Activated naive CD4-positive, alpha-beta T cell treated with Interleukin-2 at 50 U/mL for 16 hours (primary cell): ENCODE results near the gene ADCY3.
"Not testable (repeated sequence)": the region's sequence is repeated elsewhere in the genome, so short reads cannot be mapped to it uniquely, and the experiment has no call there.

Experiments used
- DNase-seq: peaks from one replicate; pipeline ENCODE4 v3.0.0-alpha.2; 2020

The ADCY3 gene

DNA sequence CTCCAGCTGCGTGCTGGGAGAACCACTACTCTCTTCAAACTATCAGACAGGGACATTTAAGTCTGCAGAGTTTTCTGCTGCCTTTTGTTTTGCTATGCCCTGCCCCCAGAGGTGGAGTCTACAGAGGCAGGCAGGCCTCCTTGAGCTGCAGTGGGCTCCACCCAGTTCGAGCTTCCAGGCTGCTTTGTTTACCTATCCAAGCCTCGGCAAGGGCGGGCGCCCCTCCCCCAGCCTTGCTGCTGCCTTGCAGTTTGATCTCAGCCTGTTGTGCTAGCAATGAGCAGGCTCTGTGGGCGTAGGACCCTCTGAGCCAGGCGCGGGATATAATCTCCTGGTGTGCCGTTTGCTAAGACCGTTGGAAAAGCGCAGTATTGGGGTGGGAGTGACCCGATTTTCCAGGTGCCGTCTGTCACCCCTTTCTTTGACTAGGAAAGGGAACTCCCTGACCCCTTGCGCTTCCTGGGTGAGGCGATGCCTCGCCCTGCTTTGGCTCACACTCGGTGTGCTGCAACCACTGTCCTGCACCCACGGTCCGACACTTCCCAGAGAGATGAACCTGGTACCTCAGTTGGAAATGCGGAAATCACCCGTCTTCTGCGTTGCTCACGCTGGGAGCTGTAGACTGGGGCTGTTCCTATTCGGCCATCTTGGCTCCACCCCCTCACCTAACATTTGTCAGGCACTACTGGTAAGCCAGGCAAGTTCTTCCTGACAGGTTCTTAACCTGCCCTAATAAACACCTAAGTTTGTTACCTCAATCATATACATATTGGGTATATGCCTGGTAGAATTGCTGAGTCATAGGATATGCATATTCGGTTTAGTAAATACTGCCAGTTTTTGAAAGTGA is 114.0 kb downstream of the ADCY3 start:
- not testable (repeated sequence) for DNase-seq

GRCh38 chr2:24800487-24800886 is 119.5 kb downstream of the ADCY3 start:
- DNase-seq = not testable (repeated sequence)

DNA sequence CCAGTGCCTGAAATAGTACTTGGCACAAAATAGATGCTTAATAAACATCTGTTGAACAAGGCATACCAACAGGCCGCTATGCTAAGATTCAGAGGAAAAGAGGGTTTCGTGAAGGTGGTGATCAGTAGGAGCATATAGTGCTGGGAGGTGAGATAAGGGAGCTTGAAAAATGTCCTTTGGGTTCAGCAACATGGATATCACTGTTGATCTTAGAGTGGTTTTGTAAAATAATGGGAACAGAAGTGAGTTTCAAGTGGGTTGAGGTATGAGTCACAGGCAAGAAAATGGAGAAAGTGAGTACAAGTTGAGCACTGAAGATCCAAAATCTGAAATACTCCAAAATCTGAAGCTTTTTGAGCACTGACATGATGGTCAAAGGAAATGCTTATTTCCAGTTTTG is 122.4 kb downstream of the ADCY3 start:
- DNase-seq = no peak

DNA sequence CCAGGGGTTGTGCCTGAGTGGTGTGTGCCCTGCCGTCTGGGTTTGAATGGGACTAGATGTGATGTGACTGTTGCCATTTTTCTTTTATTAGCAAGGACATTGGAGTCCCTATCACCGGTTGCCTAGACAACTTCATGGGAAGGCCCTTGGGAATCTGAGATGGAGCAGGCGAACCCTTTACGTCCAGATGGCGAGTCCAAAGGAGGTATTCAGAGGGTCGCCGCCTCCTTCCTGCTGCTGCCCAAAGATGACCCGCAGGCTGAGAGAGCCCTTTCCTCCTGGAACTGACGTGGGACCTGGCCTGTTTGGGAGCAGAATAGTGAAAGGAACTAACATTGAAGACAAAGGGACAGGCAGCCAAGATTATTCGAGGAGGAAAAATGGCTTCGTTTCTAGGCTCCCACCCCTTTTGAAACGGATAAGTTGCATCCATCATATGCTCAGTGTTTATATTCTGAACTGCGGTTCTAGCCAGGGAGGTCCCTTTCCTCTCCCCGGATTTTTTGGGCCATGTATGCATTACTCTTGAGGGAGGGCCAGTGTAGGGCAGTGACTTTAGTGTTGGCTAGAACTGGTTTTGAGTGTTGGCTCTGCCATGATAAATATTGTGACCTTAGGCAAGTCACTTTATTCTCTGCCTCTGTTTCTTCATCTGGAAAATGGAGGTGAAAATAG is 126.1 kb downstream of the ADCY3 start:
- DNase-seq = no peak

- DNase-seq = peak; percentile 96
Measured at GRCh38 chr2:24792874-24793760, 126.9 kb downstream of the ADCY3 start, which contains the start of the genes CENPO and PTRHD1. TSS of gene CENPO (plus strand) at chr2:24793425. CDS start at chr2:24793920, 495 bp downstream. TSS of gene PTRHD1 (minus strand) at chr2:24793391. CDS start at chr2:24793377, 14 bp downstream.

- DNase-seq = no peak
Measured at GRCh38 chr2:24792542-24792873, 127.5 kb downstream of the ADCY3 start.

DNA sequence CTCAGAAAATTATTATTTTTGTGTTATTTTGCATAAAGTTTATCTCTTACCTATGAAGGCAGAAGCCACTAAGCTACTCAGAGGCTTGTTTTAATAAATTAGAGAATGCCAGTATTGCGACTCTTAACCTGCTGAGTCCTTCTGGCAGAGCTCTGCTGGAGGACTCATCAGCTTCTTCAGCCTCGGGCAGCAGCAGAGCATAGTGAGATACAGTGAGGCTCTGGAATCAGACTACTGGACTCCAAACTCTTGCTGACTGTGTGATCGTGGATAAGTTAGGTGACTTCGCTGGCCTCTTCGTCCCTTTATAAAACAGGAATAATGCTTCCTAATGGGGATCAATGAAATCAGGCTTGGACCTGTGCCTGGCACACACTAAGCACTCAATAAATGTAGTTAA is 128.6 kb downstream of the ADCY3 start:
- no peak for DNase-seq

DNA sequence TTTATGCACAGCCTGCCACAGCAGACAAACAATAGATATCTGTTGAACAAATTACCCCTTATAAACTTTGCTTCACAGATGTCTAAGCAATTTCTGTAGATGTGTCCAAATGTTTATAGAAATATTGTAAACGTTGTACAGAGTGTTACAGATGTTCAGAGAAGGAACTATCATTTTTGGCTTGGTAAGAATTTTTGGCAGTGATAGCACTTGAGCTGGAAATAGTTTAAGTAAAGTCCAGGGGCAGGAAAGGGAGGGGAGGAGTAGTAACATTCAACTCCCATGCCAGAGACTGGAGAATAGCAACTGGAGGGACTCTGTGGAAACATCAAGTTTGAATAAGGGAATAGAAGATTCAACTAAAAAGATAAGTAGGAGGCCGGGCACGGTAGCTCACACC is 131.2 kb downstream of the ADCY3 start:
- no peak for DNase-seq

DNA sequence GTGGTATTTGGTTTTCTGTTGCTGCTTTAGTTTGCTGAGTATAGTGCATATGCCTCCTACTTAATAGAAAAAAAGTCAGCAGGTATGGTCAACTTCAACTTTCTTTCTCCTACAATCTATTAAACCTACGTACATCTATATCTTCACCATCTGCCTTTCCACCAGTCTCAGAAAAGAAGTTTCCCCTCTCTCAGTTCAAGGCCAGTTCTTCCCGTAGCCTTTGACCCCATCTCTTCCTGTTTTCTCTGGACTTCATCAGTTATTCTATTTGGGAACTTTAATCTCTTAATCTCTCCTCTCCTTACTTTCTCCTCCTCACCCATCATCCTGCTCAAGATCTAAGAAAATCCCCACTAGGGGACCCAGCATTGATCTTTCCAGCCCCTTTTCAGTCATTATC is 132.5 kb downstream of the ADCY3 start:
- DNase-seq = no peak

GRCh38 chr2:24785671-24786321 is 134.2 kb downstream of the ADCY3 start:
- DNase-seq = no peak

DNA sequence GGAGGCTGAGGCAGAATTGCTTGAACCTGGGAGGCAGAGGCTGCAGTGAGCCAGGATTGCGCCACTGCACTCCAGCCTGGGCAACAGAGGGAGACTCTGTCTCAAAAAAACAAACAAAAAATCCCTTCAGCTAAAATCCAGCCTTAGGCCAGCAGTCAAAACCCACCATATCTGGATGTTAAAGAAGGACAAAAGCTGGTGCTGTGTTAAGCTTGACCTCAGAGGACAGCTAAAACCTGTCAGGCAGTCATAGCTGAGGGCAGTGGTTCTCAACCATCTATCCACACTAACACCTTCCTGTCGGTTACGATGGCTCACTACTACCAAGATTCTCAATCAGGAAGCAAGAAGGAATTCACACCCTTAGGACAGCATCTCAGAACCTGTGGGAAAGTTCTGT is 136.4 kb downstream of the ADCY3 start:
- DNase-seq = no peak

- no peak for DNase-seq
Measured at GRCh38 chr2:24779116-24779515, 140.9 kb downstream of the ADCY3 start.

DNA sequence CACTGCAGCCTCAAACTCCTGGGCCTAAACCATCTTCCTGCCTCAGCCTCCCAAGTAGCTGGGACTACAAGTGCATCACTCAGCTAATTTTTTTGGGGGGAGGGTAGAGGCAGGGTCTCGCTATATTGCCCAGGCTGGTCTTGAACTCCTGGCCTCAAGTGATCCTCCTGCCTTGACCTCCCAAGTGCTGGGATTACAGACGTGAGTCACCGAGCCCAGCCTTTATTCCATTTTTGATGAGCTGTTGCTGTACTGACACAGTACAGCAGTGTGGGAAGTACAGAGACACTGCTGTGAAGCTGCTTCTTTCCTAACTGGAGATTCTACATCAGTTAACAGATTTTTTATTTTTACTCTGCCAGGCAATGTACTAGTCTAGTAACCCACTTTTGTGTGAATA is 145.7 kb downstream of the ADCY3 start:
- no peak for DNase-seq

DNA sequence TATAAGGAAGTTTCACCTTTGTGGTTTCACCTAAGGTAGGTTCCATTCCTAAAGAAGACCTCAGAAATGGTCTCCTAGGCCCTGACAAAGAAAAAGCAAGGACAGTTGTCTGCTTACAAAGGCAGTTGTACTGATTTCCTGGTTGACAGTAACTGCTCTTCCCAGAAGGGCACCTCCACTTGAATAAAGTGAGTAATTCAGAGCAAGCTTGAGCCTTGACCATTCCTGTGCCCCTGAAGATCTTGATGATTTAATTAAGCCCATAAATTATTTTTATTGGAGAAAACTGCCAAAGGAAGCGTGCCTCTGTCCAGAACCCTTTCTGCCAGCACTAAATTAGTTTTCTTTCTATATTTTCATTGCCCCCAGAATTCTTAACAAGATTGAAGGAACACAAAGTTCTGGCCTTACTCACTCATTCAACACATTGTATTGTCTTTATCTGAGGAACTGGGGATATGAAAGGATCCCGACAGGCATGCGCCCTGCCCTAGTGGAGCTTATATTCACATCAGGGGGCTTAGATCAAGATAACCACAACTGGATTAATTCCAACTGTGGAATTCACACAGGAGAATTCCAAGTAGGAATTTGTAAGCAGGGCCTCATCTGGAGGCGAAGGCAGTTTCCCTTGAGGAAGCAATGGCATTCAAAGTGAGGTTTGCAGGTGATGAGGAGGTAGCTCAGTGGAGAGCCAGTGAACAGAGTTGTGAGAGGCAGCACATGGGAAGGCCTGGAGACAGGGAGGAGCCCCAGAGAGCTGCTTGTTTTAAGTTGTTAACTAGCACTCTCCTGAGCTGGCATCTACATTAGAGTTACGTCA is 148.1 kb downstream of the ADCY3 start:
- DNase-seq = no peak

DNA sequence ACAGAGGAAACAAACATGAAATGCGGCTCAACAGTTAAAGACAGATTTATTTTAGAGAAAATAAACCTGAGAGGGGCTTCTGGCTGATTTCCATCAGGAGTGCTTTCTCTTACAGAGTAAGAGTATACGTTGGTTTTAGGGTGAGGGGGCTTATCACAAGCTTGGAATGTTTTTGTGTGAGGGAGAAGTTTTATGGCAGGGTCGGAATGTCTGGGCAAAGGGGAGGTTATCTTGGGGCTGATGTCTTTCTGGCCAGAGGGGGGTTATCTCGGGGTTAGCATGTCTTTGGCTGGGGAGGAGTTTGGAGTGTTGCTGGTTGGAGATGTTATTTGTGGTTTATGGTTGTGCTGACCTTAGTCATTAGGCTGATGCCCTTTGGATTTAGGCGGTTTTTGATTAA is 149.0 kb downstream of the ADCY3 start:
- DNase-seq = no peak
